ENCODE results near the gene ADAMTS17.

ADAMTS17 gene, protein sequence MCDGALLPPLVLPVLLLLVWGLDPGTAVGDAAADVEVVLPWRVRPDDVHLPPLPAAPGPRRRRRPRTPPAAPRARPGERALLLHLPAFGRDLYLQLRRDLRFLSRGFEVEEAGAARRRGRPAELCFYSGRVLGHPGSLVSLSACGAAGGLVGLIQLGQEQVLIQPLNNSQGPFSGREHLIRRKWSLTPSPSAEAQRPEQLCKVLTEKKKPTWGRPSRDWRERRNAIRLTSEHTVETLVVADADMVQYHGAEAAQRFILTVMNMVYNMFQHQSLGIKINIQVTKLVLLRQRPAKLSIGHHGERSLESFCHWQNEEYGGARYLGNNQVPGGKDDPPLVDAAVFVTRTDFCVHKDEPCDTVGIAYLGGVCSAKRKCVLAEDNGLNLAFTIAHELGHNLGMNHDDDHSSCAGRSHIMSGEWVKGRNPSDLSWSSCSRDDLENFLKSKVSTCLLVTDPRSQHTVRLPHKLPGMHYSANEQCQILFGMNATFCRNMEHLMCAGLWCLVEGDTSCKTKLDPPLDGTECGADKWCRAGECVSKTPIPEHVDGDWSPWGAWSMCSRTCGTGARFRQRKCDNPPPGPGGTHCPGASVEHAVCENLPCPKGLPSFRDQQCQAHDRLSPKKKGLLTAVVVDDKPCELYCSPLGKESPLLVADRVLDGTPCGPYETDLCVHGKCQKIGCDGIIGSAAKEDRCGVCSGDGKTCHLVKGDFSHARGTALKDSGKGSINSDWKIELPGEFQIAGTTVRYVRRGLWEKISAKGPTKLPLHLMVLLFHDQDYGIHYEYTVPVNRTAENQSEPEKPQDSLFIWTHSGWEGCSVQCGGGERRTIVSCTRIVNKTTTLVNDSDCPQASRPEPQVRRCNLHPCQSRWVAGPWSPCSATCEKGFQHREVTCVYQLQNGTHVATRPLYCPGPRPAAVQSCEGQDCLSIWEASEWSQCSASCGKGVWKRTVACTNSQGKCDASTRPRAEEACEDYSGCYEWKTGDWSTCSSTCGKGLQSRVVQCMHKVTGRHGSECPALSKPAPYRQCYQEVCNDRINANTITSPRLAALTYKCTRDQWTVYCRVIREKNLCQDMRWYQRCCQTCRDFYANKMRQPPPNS

DNA sequence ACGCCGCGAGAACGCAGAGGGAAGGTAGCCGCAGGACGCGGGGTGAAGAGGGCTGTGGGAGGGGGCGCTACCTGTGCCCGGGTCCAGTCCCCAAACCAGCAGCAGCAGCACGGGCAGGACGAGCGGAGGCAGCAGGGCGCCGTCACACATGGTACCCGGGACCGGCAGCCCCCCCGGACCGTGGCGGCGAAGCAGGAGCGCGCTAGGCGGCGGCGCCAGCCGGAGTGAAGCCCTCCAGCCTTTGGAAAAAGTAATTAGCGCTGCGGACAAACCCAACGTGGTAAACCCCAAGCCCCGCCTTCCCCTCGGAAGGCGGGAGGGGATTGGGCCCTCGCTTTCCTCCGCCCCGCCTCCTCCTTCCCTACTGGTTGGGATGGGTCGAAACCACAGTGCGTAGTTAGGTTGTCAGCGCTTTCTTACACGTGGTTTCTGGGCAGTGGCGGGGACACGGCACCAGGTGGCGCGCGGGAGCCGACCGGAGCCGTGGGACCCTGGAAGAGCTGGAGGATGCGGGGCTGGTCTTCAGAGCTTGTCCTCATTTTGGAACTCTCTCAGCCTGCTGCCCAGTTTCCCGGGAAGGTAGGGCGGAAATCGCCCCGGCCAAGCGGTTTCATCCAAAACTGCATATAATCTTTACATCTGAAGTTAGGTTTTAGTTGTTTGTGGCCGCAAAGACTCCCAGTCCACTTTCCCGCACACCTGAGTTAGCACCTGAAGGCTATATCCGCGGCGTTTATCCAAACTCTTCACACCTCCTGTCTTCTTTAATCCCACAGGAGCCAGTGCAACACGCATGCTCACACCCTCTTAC, at the start of gene ADAMTS17:
Gene ADAMTS17, minus strand, starts transcription at position 226 of the 811 bp plus-strand sequence. Its CDS starts 76 bp downstream, at position 150.
- FAIRE-seq = no peak
- no peak for DNase-seq (ENCODE audit: low spot score)

DNA sequence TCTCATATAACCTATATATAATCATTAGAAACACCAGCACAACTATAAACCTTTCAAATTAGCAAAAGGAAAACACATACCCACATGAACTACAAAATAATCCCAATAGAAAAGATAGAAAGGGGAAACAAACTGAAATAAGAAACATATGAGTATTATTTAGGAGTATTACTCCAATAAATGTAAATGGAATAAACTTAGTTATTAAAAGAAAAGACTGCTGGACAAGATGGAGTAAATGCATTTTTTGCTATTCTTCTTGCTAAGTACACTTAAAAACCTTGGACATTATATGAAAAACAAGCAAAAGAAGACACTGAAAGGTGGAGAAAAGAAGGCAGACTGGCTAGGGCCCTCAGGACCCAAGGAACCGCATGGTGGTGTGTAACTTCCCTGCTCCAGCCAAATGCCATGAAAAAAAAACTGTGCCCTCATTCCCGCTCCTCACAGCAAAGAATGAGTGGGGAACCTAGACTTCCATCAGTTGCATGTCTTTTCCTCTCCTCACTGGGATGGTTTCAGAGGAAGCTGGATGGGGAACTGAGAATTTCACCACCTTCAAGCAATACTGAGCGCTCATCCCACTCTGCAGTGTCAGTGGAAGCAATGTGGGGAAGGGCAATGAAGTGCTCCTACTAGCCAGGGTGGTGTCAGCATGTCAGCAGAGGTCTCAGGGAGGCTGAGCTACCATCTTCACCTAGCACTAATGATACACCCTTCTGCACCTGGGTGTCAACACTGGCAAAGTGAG, 43.7 kb upstream of the ADAMTS17 start:
- DNase-seq (ENCODE audit: low spot score) (no peak), FAIRE-seq (no peak)

DNA sequence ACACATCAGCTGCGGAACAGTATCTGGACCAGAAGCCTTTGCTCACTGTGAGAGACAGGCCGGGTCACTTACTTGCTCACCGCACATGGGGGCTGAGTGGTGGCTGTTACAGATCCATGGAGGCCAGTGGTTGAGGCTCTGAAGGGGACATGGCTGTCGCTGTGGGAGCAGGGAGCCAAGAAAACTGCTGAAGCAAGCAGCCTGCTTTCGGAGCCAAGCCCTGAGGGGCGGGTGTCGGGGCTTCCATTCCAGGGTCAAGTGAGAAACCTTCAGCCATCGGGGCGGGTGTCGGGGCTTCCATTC, 42.3 kb upstream of the ADAMTS17 start:
- DNase-seq (ENCODE audit: low spot score) = no peak
- FAIRE-seq = no peak

DNA sequence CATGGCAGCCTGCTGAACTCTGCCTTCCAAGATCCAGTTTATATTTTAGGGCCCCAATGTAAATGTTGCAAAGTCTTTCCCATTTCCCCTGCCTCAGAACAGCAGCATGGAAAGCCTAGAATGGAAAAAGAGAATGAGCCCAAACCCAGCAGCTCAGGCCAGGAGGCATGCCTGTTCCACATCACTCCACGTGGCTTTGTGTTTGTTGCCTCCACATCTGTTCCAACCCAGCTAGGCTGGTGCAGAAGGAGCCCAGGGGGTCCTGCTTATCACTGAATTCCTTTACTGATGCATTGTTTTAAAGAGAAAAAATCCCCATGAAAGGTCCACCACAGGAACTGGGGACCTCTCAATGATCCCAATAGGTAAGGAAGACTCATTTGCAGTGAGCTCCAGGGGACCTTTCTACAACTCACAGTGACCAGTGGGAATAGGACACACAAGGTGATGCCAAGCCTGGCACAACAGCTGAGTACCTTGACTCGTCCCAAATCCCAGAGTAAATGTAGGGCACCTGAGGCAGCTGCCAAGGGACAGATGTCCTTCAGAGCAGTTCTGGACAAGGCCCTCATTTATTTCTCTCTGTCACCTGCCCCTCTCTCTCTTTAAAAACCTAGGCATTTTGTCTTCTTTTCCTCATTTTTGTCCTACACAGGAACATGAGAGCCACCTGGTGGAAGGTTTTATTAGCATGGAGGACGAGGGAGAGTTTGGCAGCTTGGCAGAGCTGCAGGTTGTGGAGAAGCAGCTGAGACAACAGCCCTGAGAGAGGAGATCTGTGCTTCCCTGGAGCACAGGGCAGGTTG, 41.7 kb upstream of the ADAMTS17 start:
- no peak for FAIRE-seq
- no peak for DNase-seq (ENCODE audit: low spot score)

DNA sequence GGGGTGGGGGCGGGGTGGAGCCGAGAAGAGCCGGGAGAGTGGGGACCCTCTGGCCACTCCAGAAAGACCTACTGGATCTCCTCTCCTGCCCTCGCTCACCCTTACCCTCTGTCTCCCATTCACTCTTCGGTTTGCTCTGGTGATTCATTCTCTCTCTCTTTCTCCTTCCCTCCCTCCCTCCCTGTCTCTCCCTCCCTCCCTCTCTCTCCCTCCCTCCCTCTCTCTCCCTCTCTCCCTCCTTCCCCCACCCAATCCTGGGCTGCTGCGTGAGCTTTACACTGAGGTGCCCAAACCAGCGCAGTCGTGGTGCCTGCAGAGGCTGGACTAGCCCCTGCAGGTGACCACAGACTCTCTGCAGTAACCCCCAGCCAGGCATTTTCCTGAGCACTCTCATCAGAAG, 32.2 kb upstream of the ADAMTS17 start:
- no peak for DNase-seq (ENCODE audit: low spot score)
- no peak for FAIRE-seq

DNA sequence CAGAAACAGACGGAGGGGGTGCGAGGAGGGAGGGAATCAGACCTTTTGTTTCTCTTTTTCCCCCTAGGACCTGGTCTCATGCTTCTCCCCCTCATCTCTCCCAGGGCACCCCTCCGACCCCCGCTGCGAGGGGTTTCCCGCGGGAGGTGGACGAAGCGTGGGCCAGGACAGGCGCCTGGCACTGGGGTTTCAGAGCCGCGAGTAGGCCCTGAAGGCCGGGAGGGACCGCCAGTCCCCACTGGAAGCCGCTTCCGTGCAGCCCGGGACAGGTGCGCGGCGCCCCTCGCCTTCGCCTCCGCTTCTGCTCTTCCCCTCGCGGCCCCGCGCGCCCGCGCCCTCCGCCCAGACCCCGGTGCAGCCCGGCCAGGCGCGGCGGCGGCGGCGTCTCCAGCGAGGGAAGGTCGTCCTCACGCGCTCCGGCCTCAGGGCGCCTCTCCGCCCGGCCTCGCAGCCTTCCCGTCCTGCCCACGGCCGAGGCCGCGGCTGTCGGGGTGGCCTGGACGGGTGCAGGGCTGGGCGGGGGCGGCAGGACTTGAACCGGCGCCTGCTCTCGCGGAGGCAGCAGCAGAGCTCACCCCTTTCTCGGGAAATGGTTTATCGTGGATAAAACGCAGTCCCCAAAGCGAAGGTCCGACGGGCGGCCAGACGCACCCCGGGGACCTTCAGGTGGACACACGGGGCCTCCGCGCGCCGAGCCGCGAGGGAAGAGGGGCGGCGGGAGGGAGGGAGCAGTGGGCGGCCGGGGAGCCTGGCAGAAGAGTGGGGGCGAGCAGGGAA, 31.5 kb upstream of the ADAMTS17 start:
- FAIRE-seq (no peak), DNase-seq (ENCODE audit: low spot score) (no peak)

DNA sequence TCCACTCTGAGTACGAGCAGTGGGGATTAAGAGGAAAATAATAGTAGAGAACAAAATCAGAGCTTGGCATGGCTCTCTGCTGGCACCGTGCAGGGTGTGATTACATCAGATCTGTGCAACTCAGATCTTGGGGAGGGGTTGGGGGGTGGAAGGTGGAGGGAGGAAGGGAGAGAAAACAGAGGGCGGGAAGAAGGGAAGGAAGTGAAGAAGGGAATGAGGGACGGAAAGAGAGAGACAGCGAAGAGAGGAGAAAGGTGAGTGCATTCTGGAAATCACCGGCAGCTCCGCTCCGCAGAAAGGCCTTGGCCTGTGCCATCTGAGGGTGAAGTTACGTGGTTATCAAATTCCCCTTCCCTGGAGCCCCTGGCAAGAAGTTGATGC, 31.0 kb upstream of the ADAMTS17 start:
- DNase-seq (ENCODE audit: low spot score) (no peak), FAIRE-seq (no peak)

DNA sequence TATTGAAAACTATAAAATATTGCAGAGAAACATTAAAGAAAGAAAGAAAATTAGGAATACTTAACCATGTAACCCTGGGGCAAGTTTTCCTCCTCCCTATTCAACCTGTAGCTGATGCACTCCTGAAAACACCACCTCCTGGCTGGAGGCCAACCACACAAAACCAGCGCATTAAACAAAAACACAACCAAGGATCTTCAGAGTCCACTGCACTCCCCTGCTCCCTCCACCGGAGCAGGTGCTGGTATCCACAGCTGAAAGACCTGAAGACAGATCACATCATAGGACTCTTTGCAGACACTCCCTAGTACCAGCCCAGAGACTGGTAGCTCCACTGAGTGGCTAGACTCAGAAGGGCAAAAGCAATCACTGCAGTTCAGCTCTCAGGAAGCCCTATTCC, 13.6 kb upstream of the ADAMTS17 start:
- DNase-seq (ENCODE audit: low spot score) (no peak), FAIRE-seq (no peak)

DNA sequence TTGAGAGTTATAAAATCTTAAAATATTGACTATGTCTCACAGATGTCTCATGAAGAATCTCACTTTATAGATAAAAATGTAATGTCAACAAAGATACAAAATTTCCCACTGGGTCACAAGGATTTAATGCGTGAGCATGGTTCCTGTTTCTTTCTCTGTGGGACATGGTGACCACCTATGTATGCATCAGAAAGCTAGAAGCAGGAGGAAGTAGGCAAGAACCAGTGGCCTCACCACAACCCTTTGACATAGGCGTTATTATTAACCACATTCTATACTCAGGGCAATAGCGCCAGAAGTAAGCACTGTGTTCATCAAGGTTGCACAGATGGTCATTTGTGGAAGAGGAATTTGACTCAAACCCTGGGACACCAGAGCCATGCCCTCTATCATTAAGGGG, 11.7 kb upstream of the ADAMTS17 start:
- DNase-seq (ENCODE audit: low spot score) (no peak), FAIRE-seq (no peak)

DNA sequence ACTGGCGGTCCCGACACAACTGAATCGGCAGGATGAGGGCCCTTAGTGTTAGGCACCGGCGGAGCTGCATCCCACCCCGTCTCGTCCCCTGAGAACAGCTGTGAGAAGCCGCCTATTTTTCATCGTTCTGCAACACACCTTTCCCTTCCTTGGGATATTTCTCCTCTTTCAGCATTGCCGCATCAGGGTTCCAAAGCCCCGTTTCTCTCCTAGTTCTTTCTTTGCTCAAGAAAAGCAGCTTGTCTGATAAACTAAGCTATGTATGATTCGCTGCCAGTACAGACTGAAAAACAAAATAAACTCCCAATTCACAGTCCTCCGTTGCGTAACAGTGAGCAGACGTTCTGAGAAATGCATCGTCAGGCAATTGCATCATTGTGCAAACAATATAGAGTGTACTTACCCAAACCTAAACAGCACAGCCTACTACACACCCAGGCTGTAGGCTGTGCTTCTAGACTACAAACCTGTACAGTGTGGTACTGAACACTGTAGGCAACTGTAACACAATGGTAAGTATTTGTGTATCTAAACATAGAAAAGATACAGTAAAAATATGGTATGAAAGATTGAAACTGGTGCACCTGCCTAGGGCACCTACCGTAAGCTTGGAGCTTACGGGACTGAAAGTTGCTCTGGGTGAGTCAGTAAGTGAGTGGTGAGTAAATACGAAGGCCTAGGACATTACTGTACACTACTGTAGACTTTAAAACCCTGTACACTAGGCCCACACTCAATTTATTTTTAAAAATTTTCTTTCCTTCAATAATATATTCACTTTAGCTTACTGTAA, 8.9 kb upstream of the ADAMTS17 start:
- DNase-seq (ENCODE audit: low spot score) (no peak), FAIRE-seq (no peak)

DNA sequence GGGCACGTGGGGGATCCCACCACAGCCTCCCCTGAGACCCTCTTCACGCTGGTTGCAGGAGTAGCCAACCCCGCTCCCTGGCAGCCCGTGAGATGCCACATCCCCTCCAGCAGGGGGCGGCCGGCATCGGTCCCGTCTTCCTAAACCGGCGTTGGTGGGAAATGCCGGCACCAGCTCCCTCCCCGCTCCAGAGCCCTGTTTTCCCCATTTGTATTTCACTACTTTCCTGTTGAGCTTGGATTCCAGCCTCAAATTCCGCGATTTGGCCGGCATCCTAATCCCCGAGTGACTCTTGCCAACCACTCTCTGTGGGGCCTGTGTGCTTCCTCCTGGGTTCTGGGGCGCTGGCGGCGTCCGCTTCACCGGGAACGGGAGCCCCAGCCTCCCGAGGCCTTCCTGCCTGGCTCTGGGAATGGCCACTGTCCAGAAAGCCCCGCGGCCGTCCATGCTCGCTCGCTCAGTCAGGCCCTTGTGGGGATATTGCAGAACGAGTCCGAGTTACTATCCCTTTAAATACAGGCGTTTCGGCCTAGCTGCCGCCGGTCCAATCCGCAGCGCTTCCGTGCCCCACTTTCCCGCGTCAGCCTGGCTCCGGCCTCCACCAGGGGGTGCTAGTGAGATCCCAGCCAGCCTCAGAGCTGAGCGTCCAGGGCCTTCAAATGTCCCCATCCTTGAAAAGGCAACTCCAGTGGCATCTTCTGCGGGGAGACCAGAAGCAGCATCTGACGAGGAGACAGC, 8.1 kb upstream of the ADAMTS17 start:
- DNase-seq (ENCODE audit: low spot score) (peak; percentile 14), FAIRE-seq (no peak)

DNA sequence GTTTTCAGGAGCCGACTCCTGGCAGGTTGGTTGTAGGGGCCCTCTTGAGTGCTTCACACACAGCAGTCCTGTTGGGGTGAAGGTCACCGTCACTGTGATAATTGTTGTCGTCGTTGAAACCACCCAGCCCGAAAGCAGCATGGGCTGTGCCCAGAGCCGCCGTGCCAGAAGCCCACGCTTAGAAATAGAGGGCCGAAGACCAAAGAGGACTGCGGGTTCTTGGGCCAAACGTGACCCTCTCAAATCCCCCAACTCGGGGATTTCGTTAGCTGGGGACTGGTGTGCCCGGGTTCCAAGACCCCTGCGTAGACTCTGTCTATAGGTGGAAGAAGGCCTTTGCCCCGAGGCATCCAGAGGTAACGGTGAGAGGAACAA, 7.5 kb upstream of the ADAMTS17 start:
- DNase-seq (ENCODE audit: low spot score) (no peak), FAIRE-seq (no peak)

DNA sequence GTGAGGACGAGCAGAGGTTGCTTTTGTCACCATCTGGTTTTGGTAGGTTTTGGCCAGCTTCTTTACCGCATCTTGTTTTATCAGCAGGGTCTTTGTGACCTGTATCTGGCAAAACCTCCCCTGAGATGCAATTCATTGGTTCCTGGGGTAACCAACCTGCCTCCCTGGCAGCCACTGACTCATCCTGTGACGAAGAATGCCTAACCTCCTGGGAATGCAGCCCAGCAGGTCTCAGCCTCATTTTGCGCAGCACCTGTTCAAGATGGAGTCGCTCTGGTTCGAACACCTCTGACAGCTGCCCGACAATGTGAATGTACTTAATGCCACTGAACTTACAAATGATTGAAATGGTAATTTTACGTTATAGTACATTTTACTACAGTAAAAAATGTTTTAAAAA, 6.8 kb upstream of the ADAMTS17 start:
- no peak for DNase-seq (ENCODE audit: low spot score)
- no peak for FAIRE-seq

DNA sequence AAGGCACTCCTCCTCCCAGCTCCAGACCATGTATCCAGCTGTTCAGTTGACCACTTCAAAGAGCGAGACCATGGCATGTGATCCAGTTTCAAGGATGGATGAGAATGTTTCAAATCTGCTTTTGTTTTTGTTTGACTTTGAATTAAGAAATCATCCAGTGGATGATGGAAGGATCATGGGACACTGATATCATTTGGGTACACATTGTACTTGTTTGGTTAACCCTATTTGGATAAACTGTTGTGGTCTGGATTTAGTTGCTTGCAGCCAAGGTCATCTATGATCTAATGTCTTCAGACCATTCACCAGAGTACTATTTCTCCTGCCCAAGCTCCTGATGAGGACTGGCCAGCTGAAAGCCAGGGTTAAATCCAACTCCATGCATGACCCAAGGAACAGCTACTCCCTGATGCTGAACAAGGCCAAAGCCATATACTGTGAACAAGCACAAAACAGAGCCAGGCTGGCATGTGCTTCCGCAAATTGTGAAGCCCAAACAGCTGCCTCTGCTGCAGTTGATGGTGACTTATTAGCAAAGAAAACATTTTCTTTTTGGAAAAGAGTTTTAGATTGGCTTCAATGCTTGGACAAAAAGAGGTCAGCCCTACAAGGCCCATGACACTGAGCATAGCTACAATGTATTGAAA, 5.2 kb upstream of the ADAMTS17 start:
- no peak for FAIRE-seq
- DNase-seq (ENCODE audit: low spot score) = no peak

DNA sequence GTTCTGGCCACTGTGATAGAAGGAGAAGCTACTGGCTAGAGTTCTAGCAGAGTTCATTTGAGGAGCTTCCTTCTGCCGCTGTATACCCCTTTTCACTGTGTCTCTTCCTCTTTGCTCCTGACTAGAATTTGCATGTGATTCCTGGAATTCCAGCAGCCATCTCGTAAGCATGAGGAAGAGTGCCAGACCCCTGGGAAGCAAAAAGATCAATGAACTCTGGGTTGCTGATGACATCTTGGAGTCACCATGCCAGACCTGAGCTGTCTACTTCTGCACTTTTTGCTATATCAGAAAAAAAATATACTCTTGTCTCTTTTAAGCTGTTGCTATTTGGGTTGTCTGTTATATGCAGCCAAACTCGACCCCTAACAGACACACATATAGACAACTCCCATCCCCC, 3.7 kb upstream of the ADAMTS17 start:
- no peak for DNase-seq (ENCODE audit: low spot score)
- FAIRE-seq = no peak

DNA sequence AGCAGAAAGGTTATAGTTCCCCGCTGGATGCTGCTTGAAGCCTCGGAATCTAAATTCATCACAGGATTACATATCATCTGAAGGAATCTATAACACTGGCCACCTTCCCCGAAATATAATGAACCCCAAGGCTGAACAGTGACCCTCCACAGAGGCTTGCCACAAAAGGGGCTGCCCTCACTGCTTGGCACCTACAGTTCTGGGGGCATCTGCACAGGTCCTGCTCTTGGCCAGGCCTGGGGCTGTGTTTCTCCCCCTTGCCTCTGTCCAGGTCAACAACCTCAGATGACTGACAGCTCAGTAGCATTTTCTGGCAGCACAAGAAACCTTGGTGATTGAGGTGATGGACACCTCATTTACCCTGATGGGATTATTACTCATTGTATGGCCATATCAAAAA, 1.5 kb upstream of the ADAMTS17 start:
- FAIRE-seq (no peak), DNase-seq (ENCODE audit: low spot score) (no peak)

DNA sequence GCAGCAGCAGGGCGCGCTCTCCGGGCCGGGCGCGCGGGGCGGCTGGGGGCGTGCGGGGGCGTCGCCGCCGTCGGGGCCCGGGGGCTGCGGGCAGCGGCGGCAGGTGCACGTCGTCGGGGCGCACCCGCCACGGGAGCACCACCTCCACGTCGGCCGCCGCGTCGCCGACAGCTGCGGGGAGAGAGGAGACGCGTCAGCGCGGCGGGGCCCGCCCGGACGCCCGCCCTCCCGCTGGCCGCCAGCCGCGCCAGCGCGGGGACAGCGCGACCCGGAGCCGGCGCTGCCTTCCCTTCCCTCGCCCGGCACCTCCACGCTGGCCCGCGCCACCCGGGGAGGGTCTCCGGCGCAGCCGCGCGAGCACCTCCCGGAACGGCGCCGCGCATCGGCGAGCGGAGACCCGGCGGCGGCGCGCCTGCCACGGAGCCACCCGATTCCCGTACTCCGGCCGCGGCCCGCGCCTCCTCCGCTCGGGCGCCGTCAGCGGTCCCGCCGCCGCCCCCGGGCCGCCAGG, 481 bp downstream of the ADAMTS17 start:
- DNase-seq (ENCODE audit: low spot score) (no peak), FAIRE-seq (no peak)

All from RCC 7860 (cell line).